NOMO-1 treated with DMSO at 0.1 percent for 48 hours (cell line): ENCODE results near the gene C17orf114.

Experiments used
- DNase-seq: peaks from one replicate; lab custom pipeline; 2025; ENCODE audit not compliant: unreplicated experiment; lab: John Stamatoyannopoulos, UW

The C17orf114 gene

DNA sequence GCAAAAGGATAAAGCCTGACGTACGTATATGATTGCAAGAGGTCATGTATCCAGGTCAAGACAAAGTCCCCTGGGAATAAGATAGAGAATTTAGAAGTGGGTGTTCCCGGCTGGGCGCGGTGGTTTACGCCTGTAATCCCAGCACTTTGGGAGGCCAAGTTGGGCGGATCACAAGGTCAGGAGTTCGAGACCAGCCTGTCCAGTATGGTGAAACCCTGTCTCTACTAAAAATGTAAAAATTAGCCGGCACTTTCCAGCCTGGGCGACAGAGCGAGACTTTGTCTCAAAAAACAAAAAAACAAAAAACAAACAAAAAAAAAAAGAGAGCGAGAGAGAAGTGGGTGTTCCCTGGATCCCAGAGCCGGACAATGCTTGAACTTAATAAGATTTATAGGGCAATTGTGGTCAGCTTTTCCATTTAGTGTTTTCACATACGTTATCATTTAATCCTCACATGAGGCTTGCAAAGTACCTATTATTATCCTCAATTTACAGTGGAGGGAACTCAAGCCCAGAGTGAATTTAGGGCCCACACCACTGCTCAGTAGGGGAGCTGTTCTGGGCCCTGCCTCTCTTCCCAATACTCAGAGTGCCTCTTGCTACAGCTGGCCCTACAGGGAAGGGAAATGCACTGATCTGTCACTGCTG lies 13.8 kb downstream of the C17orf114 start:
- no peak for DNase-seq

DNA sequence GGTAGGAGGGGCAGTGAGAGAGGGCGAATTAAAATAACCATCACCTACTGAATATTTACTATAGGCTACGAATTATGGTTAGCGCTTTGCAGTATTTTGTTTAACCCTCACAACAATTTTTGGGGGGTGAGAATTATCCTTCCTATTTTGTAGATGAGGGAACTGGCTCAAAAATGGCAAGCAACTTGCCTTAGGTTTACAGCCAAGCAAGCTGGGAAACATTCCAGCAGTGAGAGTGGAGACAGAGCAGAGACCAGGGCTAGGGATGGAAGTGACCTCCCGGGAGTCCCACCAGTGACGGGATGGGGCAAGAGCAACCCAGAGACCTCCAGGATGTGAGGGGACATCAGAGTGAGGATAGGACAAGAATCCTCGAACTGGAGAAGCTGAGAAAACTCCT lies 15.6 kb downstream of the C17orf114 start:
- no peak for DNase-seq

DNA sequence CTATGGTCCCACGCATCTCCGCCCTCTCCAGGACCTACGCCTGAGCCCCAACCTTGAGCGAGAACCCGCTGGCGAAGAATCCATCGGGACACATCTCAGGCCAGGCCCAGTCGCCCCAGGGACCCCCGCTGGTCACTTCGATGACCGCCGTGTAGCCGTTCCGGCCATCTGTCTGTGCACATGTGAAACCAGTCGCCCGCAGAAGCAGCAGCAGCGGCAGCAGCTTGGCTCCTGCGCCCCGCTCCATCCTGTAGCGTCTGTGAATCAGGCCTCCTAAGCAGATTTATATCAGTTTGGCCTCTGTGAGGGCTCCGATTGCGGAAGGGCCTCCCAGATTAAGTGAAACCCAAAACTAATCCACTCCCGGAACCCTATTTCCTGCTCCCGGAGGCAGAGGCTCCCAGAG lies 16.0 kb downstream of the C17orf114 start, which contains the start of gene VMO1:
Gene VMO1 (minus strand): TSS at position 259 of the 406 bp plus-strand sequence. CDS start 12 bp downstream, at position 247.
- DNase-seq, result no peak

DNA sequence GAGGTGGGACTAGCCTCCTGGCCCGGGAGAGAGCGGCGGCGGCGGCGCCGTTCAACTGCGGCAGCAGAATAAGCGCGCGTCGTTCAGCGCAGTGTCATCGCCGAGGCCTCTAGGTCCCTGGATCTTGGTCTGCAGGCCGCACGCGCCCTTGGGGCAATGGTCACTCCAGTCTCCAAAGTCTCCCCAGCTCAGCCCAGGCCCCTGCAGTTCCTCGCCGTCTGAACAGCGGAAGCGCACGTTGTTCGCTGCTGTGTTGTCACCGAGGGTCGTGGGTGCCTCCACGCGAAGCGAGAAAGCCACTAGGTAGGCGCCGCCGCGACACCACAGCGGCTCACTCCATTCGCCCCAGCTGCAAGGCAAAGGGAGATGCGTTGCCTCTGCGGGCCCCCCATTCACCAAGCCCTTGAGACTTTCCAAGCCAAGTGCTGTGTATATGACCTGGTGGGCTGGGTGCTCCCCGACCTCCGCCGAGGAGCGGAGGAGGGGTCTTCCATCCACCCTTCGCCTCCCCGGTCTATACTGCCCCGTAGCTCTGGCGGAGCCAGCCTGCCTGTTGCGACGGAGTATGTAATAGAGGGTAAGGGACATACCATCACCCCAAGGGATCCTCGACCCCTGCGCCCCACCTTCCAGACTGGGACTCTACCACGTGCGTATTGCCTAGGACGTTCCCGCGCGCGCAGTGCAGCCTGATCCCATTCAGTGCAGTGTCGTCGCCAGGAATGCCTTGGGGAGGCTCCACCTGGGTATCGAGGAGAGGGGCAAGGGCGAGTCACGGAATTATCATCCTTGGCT lies 16.6 kb downstream of the C17orf114 start:
- DNase-seq, result no peak

DNA sequence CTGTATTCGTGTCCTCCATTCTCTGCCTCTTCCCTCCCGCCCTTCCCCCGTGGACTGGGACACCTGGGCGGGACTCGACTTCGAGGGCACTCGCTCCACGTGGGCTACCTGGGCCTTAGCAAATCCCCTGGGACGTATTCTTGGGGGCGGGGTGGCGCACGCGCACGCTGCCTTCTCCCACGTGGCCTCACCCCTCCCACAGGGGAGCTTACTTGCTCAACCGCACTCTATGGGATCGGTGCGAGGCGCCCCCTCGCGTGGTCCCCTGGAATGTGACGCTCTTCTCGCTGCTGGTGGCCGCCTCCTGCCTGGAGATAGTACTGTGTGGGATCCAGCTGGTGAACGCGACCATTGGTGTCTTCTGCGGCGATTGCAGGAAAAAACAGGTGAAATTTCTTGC lies 19.5 kb downstream of the C17orf114 start:
- peak; percentile 15 for DNase-seq

DNA sequence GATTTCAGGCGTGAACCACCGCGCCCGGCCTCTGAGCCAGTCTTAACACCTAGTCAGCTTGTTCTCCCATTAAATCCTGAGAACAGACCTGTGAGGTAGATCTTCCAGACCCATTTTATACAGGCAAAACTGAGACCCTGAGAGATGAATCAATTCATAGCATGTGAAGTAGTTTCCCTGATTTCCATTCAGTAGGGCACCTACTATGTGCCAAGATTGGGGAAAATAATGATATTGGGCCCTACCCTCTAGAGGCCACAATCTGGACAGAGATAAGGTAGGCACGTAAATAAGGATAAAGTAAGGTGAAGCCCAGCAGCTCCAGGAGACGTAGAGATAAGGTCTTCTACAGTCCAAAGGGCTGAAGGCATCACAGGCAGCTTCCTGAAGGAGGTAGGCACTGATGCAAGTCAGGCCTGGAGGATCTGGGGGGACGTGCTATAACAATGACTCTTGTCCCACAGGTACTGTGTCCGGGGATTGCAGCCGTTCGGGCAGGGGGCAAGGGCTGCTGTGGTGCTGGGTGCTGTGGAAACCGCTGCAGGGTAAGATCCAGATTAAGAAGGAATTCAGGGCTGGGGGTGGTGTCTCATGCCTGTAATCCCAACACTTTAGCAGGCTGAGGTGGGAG lies 21.7 kb downstream of the C17orf114 start:
- DNase-seq, result no peak

DNA sequence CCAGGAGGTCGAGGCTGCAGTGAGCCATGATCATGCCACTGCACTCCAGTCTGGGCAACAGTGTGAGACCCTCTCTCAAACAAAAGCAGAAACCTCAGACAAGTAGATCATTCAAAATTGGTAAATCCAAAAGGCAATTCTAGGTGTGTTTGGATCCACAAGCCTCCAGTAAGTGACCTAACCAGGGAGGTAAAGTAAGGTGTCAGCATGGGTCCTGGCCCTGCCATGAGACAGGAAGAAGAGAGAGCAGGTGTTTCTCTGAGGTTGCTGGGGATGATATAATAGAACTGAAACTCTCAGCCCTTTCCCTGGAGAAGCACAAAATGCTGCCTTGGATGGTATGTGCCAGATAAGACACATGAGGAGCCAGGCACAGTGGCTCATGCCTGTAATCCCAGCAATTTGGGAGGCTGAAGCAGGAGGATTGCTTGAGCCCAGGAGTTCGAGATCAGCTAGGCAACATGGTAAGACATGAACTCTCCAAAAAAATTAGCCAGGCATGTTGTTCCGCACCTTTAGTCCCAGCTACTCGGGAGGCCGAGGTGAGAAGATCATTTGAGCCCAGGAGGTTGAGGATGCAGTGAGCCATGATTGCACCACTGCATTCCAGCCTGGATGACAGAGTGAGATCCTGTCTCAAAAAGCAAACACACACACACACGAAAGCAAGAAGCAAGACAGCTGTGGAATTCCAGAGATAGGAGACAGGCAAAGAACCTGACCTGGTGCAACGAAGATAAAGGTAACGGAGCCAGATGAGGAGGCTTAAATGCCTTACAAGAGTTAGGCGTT lies 24.0 kb downstream of the C17orf114 start:
- DNase-seq, result no peak

DNA sequence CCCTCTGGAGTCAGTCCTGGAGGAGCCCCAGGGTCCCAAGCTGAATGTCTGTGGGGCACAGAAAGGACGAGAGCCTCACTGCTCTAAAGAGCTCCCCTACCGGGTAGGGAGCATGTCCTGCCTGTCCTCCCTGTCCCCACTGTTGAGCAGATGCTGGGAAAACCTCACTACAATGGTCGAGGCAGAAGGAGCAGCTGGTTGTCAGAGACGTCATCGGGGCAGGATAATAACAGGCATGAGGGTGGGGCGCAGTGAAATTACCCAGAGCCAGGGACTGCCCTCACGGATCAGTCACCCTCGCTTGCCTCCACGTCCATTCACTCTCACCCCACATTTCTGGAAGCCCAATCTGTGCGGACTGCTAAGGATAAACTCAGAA lies 29.9 kb downstream of the C17orf114 start:
- no peak for DNase-seq

DNA sequence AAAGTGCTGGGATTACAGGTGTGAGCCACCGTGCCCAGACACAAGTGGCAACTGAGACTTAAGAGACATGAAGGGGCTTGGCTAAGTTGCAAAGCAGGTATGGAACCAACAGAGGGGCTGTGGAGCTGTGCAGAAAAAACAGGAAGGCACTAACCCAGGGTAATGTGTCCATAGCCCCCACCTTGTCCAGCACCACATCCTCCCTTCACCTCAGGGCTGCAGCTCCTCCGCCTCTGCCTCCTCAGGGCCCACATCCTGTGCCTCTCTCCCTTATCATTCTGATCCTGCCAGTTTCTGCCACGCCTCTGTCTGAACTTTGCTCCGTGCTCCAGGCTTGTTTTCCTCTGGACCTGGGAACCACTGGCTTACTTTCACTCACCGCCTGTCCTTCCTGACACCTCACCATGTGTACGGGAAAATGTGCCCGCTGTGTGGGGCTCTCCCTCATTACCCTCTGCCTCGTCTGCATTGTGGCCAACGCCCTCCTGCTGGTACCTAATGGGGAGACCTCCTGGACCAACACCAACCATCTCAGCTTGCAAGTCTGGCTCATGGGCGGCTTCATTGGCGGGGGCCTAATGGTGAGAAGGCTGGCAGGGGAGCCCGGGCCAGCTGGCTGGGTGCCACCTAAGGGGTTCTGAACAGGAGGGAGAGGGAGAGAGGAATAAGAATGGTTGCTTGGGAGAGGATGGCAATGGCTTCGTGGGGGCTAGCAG lies 30.5 kb downstream of the C17orf114 start, which contains the start of gene TM4SF5:
Gene TM4SF5 (plus strand): TSS at position 368 of the 716 bp plus-strand sequence. CDS start 37 bp downstream, at position 405.
- no peak for DNase-seq

DNA sequence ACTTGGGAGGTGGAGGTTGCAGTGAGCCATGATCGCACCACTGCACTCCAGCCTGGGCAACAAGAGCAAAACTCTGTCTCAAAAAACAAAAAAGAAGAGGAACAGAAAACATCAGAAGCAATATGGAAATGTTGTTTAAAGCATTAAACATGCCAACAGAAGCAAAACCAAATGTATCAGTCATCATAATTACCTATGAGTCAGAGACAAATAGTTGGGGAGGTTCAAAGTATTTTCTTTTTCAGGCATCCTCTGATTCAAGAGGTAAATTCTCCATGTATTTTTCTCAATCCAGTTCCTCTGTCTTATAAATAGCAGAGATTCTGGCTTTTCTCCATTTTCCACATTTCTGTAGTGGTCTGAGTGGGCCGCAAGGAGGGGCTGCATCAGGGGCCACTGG lies 32.5 kb downstream of the C17orf114 start:
- DNase-seq, result no peak

DNA sequence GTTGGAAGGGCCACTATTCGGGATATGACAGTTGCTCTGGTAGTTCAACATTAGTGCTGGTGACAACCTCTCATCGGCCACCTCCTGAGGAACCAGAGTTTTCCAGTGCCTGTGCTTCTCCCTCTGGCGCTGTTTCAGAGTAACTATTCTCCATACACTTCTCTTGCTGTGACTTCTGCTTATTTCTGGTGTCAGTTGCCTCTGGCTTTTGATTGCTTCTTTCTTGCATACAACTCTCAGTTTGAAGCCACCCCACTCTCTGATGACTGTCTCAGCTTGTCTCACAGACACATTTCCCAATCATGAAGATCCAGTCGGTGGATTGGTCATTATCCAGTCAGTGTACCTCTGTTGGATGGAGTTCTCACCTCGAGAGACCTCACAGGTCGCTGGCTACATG lies 33.8 kb downstream of the C17orf114 start:
- DNase-seq, result peak; percentile 55

DNA sequence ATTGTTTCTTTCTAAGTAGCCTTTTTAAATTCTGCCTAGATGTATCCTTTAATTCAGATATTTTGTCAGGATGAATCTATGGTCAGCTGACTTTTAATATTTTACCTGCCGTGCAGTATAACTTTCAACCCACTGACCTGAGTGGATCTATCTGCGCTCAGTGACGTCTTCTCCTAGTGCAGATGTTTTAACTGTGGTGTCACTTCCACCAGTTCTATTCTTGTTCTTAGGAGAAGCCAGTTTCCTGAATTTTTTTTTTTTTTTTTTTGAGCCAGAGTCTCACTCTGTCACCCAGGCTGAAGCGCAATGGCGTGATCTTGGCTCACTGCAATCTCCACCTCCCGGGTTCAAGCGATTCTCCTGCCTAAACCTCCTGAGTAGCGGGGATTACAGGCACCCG lies 35.4 kb downstream of the C17orf114 start:
- DNase-seq, result no peak

DNA sequence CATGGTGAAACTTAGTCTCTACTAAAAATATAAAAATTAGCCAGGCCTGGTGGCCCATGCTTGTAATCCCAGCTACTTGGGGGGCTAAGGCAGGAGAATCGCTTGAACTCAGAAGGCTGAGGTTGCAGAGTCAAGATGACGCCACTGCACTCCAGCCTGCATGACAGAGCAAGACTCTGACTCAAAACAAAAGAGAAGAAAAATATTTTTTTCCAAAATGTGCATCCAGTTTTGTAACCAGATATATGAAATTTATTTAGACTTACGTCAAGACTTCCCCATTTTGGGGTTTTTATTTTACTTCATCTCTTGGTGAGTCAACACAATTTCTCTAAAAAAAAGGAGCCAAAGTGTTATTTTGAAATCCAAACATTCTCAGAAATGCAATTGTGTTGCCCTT lies 35.9 kb downstream of the C17orf114 start:
- DNase-seq, result peak; percentile 80

DNA sequence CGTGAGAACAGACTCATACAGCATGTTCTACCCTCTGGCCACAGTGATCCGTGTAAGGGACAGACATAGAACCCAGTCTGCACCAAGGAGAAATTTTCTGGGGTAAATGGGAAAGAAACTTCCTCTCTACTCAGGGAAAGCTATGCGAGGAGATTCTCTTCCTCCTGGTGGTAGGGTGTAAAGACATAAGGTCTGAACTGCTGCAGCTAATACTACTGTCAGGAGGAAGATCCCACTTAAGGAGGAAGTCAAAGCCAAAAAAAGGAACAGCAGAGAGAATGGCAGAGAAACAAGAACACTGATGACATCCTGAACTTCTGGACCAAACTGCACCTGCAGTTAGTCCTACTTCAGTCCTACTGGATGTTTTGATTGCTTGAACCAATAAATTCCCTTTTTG lies 37.5 kb downstream of the C17orf114 start:
- peak; percentile 76 for DNase-seq

DNA sequence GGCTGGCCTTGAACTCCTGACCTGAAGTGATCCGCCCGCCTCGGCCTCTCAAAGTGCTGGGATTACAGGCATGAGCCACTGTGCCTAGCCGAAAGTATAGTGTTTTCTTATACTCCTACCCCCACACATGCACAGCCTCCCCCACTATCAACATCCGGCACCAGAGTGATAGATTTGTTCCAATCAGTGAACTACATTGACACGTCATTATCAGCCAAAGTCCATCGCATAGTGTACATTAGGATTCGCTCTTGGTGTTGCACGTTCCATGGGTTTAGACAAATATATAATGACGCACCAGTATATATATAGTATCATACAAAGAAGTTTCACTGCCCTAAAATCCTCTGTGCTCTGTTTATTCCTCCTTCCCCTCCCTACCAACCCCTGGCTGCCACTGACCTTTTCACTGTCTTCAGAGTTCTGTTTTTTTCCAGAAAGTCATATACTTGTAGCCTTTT lies 42.3 kb downstream of the C17orf114 start:
- peak; percentile 60 for DNase-seq

DNA sequence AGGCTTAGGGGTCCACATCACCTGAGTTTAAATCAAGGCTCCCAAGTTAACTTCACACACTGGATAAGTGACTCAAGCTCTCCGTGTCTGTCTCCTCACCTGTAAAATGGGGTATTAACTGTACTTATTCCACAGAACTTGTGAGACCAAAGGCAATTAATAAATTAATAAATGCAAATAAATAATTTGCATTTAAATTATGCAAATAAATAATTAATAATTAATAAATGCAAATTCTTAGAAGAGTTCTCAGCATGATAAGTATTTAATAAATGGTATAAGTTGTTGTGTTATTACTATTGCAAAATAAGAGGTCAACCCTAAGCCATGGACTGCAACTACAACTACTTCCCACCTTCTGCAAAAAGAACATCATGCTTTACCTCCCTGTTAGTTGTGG lies 48.7 kb downstream of the C17orf114 start:
- no peak for DNase-seq

DNA sequence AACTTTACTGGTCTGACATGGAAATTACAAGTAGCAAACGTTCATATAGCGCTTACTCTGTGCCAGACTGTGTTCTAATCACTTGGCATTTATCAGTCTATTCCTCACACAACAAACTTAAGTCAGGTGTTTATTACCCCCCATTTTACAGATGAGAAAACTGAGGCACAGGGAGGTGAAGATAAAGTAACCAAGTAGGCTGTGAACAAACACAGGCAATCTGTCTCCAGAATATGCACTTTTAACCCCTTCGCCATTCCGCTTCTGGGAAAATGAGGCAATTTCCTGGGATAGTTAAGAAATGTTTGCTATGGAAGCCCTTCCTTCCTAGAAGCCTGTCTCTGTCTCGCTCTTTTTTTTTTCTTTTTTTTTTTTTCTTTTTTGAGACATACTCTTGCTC lies 50.2 kb downstream of the C17orf114 start:
- DNase-seq, result no peak
